ENCODE measurements around the gene MRGPRX2. TPM values are rescaled to one million over a fixed set of nuclear protein-coding genes. Genes with fewer than 3 reads are reported as not detected.

Gene MRGPRX2
- total RNA-seq, 1 donor from 2014 or later, result not detected

GRCh38 chr11:19100885-19101284 is 40.4 kb upstream of the MRGPRX2 start:
- Mint-ChIP-seq H3K27me3 (ENCODE audit: low read depth, unreplicated experiment) (peaks cover 41% of the 10 kb centered on the region), H3K4me3 (ENCODE audit: unreplicated experiment) (no peak overlapping the region), H3K27ac (ENCODE audit: unreplicated experiment) (no peak overlapping the region), H3K36me3 (ENCODE audit: low read depth, unreplicated experiment) (no peaks in the 10 kb centered on the region), H3K9me3 (ENCODE audit: unreplicated experiment) (peaks cover 12% of the 10 kb centered on the region), H3K4me1 (ENCODE audit: low read depth, unreplicated experiment) (no peaks in the 10 kb centered on the region)
- Histone ChIP-seq H3K9me3 (ENCODE audit: insufficient read depth, low read depth, low read length) (no peaks in the 10 kb centered on the region), H3K4me2 (ENCODE audit: low read length) (no peak overlapping the region), H3K4me3 (ENCODE audit: insufficient read depth, low read depth, low read length) (no peak overlapping the region), H3K4me1 (ENCODE audit: insufficient read depth, low read length) (no peaks in the 10 kb centered on the region), H3K36me3 (ENCODE audit: insufficient read depth, low read length) (no peaks in the 10 kb centered on the region), H4K20me1 (ENCODE audit: insufficient read depth, low read length) (no peaks in the 10 kb centered on the region), H2AFZ (ENCODE audit: low read depth, low read length) (no peak overlapping the region), H3K9ac (ENCODE audit: low read length) (no peak overlapping the region), H3K79me2 (ENCODE audit: insufficient read depth, low read length) (no peaks in the 10 kb centered on the region), H3K27me3 (ENCODE audit: insufficient read depth, low read length) (peaks cover 12% of the 10 kb centered on the region), H3K27ac (ENCODE audit: low read depth, low read length) (no peak overlapping the region)
- FAIRE-seq (no peak), DNase-seq (ENCODE audit: low read depth) (no peak)
- TF ChIP-seq EZH2 (IDR thresholded peaks at IDR 0.05; ENCODE audit: insufficient read depth, low read length) (no peak), CTCF (IDR thresholded peaks at IDR 0.05; ENCODE audit: insufficient read depth, low read depth, low read length) (no peak)

DNA sequence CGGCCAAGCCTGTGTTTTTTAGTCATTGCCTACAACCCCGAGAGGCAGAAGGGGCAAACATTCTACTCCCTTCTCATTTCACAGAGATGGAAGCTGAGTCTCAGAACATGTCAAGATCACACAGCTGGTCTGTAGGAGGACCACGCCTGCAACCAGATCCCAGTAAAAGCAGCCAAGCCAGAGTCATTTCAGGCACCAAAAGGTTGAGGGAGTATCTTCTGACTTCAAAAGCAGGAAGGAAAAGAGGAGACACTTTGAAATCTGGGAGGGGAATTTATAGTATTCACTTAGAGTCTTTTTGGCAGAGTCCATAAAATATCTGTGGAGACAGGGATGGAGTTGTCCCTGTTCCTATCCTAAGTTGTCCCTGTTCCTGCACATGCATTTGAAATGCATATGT is 38.6 kb upstream of the MRGPRX2 start:
- no peak overlapping the region for H2AFZ ChIP-seq (ENCODE audit: low read depth, low read length)
- Mint-ChIP-seq H3K9me3 (ENCODE audit: unreplicated experiment) (peaks cover 12% of the 10 kb centered on the region), H3K4me1 (ENCODE audit: low read depth, unreplicated experiment) (peaks cover 7% of the 10 kb centered on the region), H3K27me3 (ENCODE audit: low read depth, unreplicated experiment) (peaks cover 42% of the 10 kb centered on the region), H3K27ac (ENCODE audit: unreplicated experiment) (no peak overlapping the region), H3K4me3 (ENCODE audit: unreplicated experiment) (no peak overlapping the region), H3K36me3 (ENCODE audit: low read depth, unreplicated experiment) (no peaks in the 10 kb centered on the region)
- no peak for TF ChIP-seq EZH2 (IDR thresholded peaks at IDR 0.05; ENCODE audit: insufficient read depth, low read length)
- TF ChIP-seq CTCF (IDR thresholded peaks at IDR 0.05; ENCODE audit: insufficient read depth, low read depth, low read length), result no peak
- H4K20me1 ChIP-seq (ENCODE audit: insufficient read depth, low read length), result no peaks in the 10 kb centered on the region
- no peak for DNase-seq (ENCODE audit: low read depth)
- no peak overlapping the region for H3K27ac ChIP-seq (ENCODE audit: low read depth, low read length)
- no peak overlapping the region for H3K9ac ChIP-seq (ENCODE audit: low read length)
- no peak for FAIRE-seq
- H3K36me3 ChIP-seq (ENCODE audit: insufficient read depth, low read length), result no peaks in the 10 kb centered on the region
- peaks cover 2% of the 10 kb centered on the region for H3K4me1 ChIP-seq (ENCODE audit: insufficient read depth, low read length)
- H3K4me3 ChIP-seq (ENCODE audit: insufficient read depth, low read depth, low read length), result no peak overlapping the region
- peaks cover 12% of the 10 kb centered on the region for H3K27me3 ChIP-seq (ENCODE audit: insufficient read depth, low read length)
- no peaks in the 10 kb centered on the region for H3K9me3 ChIP-seq (ENCODE audit: insufficient read depth, low read depth, low read length)
- H3K79me2 ChIP-seq (ENCODE audit: insufficient read depth, low read length), result no peaks in the 10 kb centered on the region
- H3K4me2 ChIP-seq (ENCODE audit: low read length), result no peak overlapping the region

DNA sequence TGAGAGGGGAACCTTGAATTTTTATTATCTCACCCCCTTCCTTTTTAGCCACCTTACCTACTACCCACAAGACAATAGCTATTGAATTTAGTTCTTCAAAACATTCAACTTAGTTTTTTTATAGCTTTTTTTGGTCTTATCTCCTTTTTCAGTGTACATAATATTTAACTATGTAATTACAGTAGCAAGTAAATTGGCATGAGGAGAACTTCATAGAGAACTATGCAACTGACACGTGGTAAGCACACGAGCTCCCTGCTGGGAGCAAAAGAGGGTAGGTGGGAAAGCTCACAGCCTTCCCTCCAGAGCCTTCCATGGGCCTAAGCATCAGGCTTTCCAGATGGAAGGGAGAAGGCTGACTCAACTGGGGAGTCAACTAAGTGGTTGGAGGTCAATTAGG is 34.3 kb upstream of the MRGPRX2 start:
- H4K20me1 ChIP-seq (ENCODE audit: insufficient read depth, low read length), result no peaks in the 10 kb centered on the region
- H3K27me3 ChIP-seq (ENCODE audit: insufficient read depth, low read length), result peaks cover 5% of the 10 kb centered on the region
- TF ChIP-seq CTCF (IDR thresholded peaks at IDR 0.05; ENCODE audit: insufficient read depth, low read depth, low read length) (no peak), EZH2 (IDR thresholded peaks at IDR 0.05; ENCODE audit: insufficient read depth, low read length) (no peak)
- FAIRE-seq (no peak), DNase-seq (ENCODE audit: low read depth) (no peak)
- Mint-ChIP-seq H3K9me3 (ENCODE audit: unreplicated experiment) (peaks cover 6% of the 10 kb centered on the region), H3K27ac (ENCODE audit: unreplicated experiment) (no peak overlapping the region), H3K4me1 (ENCODE audit: low read depth, unreplicated experiment) (peaks cover 14% of the 10 kb centered on the region), H3K4me3 (ENCODE audit: unreplicated experiment) (no peak overlapping the region), H3K27me3 (ENCODE audit: low read depth, unreplicated experiment) (peaks cover 37% of the 10 kb centered on the region), H3K36me3 (ENCODE audit: low read depth, unreplicated experiment) (no peaks in the 10 kb centered on the region)
- no peak overlapping the region for H3K4me2 ChIP-seq (ENCODE audit: low read length)
- H3K4me1 ChIP-seq (ENCODE audit: insufficient read depth, low read length), result peaks cover 9% of the 10 kb centered on the region
- no peaks in the 10 kb centered on the region for H3K36me3 ChIP-seq (ENCODE audit: insufficient read depth, low read length)
- H2AFZ ChIP-seq (ENCODE audit: low read depth, low read length), result no peak overlapping the region
- H3K4me3 ChIP-seq (ENCODE audit: insufficient read depth, low read depth, low read length), result no peak overlapping the region
- H3K27ac ChIP-seq (ENCODE audit: low read depth, low read length), result no peak overlapping the region
- H3K9ac ChIP-seq (ENCODE audit: low read length), result no peak overlapping the region
- H3K79me2 ChIP-seq (ENCODE audit: insufficient read depth, low read length), result no peaks in the 10 kb centered on the region
- no peaks in the 10 kb centered on the region for H3K9me3 ChIP-seq (ENCODE audit: insufficient read depth, low read depth, low read length)

Data from astrocyte (in vitro differentiated cells and primary cell).